Superior temporal gyrus (tissue), 1 donor: ENCODE measurements around the gene RPS6KA2.
"Not testable (repeated sequence)": the region's sequence is repeated elsewhere in the genome, so short reads cannot be mapped to it uniquely, and the experiment has no call there.

Source experiments
- DNase-seq: peaks from one replicate; pipeline ENCODE4 v3.0.0-alpha.2; 2016; ENCODE audit errors: extremely low spot score

RPS6KA2 gene

DNA sequence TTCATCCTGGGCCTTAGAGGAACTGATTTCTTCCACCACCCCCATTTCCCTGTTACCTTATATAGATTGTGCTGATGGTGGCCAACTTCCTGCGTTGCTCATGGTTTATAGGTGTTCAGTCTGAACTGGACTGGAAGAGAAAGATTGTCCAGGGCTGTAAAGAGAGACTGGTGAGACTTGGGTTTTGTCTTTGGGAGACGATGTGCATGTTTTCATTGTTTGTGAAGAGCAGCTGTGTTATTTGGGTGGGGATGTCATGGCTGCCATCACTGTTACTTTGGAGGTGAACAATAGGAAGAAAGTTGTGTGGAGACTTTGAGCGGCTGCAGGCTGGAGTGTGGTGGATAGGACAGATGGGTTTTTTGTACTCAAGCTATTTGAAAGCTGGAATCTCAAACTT is 228.7 kb downstream of the RPS6KA2 start:
- DNase-seq: no peak

GRCh38 chr6:166397849-166398248 is 229.2 kb downstream of the RPS6KA2 start:
- no peak for DNase-seq

DNA sequence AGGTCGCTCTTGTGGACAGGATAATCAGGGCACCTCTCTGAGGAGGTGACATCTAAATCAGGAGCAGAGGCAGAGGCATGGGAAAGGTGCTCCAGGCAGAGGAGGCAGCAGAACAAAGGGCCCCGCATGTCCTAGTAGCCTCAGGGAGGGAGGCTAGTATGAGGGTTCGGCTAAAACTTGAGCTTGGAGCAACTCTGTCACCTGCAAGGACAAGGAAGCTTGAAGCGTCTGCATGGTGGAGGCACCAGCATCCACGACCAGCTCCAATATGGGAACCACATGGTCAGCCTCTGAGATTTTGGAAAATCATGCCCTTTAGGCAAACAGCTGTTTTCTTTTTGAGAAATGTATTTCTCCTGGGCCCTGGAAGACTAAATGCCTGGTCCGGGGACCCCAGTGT is 231.3 kb downstream of the RPS6KA2 start:
- no peak for DNase-seq

DNA sequence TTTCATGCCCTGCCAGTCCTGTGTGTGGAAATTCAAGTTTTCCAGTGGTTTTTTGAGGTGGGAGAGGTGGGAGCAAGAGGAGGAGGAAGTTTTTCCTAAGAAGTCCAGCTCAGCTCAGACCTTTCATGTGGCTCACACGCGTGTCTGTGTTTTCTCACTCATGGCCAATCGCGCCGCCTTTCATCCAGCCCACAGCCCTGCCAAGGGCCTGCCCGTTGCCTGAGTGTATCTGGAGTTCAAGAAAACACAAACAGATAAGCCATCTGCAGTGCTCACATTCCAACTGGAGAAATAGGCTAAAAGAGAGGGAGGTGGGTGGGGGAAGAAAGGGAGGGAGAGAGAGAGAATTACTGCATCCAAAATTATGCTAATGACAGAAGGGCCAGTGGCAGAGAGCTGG is 231.7 kb downstream of the RPS6KA2 start:
- no peak for DNase-seq

DNA sequence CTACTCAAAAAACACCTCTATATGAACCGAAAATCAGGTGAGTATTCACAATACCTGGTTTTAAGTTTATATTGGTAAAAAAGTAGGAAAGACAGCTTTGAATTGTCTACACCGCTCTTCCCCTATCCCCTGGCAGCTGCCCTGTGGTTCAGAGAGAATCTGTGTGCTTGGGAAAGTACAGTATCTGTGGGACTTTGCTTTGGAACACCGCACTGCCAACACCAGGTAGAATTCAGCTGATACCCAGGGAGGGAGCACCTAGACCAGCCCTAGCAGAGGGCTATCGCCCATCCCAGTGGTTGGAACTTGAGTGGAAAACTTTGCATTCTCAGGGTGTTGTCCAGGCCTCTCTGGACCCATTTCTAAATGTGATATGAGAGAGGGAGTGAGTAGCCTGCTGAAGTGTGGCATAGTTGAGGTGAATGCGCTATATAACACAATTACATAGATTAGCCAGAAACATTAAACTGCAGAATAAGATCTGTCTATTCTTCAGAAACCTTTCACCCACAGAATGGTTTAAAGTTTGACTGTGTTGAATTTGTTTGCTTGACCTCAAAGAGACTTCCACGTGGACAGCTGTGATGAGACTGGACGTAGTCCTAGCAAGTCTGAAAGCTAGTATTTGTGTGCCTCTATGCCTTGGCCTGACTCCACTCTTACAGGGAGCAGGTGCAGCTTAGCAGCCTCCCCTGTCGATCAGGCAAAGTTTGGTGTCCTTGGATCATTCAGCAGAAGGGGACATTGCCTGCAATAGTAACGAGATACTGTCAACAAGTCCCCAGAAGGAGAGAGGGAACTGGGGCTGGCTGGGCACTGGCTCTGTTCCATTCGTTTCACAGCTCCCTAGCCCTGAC is 232.8 kb downstream of the RPS6KA2 start:
- no peak for DNase-seq

DNA sequence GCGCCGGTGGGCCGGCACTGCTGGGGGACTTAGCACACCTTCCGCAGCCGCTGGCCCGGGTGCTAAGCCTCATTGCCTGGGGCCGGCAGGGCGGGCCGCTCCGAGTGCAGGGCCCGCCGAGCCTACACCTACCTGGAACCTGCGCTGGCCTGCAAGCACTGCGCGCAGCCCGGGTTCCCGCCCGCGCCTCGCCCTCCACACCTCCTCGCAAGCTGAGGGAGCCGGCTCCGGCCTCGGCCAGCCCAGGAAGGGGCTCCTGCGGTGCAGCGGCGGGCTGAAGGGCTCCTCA is 233.6 kb downstream of the RPS6KA2 start:
- no peak for DNase-seq

DNA sequence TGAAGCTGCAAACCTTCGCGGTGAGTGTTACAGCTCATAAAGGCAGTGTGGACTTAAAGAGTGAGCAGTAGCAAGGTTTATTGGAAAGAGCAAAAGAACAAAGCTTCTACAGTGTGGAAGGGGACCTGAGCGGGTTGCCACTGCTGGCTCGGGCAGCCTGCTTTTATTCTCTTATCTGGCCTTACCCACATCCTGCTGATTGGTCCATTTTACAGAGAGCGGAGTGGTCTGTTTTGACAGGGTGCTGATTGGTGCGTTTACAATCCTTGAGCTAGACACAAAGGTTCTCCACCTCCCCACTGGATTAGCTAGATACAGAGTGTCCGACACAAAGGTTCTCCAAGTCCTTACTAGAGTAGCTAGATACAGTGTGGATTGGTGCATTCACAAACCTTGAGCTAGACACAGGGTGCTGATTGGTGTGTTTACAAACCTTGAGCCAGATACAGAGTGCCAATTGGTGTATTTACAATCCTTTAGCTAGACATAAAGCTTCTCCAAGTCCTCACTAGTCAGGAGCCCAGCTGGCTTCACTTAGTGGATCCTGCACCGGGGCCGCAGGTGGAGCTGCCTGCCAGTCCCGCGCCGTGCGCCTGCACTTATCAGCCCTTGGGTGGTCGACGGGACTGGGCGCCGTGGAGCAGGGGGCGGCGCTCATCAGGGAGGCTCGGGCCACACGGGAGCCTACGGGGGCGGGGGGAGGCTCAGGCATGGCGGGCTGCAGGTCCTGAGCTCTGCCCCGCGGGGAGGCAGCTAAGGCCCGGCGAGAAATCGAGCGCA is 234.1 kb downstream of the RPS6KA2 start:
- not testable (repeated sequence) for DNase-seq

DNA sequence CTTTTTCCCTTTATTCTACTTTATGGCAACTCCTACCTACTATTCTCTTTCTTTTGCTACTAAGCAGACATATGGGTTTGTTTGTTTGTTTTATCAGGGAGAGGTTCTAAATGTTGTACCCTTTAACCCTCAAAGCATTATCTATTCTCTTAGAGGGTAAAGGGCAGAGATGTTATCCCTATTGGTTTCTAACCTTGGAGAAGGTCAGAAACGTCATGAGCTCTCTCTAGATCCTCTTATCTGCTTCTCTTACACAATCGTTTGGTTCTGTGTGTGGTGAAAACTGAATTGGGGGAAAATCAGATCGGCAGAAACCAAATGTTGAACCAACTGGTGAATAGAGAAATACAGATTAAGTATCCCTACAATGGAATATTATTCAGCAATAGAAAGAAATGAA is 237.9 kb downstream of the RPS6KA2 start:
- no peak for DNase-seq

DNA sequence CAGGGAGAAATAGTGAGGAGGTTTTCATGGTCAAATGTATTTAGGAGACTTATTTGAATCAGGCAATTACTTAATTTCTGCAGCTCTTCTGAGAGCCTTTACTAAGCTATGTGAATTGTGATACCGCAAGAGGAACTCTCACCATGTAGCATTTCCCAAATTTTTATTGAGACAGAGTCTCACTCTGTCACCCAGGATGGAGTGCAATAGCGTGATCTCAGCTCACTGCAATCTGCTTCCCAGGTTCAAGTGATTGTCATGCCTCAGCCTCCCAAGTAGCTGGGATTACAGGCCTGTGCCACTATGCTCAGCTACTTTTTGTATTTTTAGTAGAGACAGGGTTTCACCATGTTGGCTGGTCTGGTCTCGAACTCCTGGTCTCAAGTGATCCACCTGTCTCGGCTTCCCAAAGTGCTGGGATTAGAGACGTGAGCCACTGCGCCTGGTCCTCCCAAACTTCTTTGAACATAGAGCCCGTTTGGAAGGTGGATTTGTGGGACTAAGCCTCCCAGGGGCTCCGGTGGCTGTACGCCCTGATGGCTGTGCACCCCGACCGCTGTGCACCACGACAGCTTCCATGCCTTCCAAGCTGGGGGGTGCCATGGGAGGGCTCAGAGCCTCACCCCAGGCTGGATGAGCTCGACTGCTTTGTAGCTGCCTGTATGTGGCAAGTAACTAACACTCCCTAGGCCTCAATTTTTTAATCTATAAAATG is 238.6 kb downstream of the RPS6KA2 start:
- DNase-seq: no peak

GRCh38 chr6:166387642-166388289 is 239.3 kb downstream of the RPS6KA2 start:
- no peak for DNase-seq

DNA sequence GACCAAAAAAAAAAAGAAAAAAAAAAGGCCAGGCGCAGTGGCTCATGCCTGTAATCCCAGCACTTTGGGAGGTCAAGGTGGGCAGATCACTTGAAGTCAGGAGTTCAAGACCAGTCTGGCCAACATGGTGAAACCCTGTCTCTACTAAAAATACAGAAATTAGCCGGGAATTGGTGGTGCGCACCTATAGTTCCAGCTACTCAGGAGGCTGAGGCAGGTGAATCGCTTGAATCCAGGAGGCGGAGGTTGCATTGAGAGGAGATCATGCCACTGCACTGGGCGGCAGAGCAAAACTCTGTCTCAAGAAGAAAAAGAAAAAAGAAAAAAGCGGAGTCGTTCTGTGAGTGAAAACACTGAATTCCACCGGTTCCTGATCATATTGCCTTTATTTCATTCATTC is 240.0 kb downstream of the RPS6KA2 start:
- DNase-seq: not testable (repeated sequence)

DNA sequence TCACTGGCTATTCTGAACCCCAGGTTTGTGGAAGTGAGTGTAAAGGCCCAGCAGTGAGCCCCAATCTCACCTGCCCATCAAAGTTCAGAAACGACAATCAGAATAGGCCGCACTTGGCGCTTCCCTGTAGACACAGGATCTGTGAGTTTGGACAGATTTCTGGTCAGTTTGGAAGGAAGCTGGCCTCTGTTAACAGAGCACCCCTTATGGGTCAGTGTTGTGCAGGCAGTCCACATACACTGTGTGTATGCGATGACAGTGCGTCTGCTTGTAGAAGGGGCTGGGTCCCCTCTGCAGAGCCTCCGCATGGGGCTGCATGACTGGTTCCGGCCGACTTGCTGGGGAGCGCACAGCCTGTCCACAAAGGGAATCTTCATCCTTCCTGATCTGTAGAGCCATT is 240.9 kb downstream of the RPS6KA2 start:
- no peak for DNase-seq

DNA sequence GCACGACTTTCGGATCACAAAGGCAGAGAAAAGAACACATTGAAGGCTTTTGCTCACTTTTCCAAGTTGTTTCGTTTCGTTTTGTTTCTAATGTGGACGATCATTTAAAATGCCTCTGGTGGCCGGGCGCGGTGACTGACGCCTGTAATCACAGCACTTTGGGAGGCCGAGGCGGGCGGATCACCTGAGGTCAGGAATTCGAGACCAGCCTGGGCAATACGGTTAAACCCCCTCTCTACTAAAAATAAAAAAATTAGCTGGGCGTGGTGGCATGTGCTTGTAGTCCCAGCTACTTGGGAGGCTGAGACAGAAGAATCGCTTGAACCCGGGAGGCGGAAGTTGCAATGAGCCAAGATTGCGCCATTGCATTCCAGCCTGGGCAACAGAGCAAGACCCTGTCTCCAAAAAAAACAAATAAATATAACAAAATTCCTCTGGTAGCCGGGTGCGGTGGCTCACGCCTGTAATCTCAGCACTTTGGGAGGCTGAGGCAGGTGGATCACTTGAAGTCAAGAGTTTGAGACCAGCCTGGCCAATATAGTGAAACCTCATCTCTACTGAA is 243.2 kb downstream of the RPS6KA2 start:
- not testable (repeated sequence) for DNase-seq

DNA sequence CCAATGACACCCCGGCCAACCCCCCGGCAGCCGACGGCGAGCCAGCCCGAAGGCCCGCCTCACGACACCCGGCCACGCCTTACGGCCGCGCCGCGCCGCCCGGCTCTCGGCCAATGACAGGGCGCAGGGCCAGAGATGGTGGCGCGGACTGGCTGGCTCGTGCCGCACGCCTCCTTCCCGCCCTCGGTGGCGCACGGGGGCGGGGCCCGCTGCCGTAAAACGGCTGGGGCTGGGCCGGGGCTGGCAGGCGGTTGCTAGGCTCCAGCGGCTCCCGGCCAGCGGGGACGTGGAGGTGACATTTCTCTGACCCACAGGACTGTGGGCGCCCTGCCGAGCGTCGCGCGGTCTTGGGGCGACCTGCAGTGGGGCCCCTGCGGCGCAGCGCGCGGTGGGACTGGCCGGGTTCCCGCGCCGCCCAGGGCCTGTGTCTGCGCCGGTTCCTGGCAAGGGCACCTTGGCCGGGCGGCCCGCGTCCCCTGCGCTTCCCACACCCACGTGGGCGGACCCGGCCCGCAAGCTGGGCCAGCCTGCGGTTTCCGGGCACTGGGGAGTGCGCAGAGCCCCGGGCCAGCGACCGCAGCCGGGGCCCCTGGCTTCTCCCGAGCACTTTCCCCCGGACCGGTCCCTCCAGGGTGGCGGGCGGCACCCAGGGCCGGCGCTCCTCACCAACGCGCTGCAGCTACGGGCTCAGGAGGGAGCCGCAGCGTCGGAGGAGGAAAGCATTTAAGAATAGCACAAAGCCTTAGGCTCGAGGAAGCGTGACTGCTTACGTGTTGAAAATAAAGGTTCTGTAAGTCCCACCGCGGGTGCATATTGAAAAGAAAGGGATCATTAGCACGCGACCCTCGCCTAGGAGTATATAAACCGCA is 243.9 kb downstream of the RPS6KA2 start, which contains the start of gene MPC1:
TSS of gene MPC1 (minus strand) at position 8 of the 869 bp plus-strand sequence. CDS start 64 bp downstream, outside the sequence.
- DNase-seq: peak; percentile 95

DNA sequence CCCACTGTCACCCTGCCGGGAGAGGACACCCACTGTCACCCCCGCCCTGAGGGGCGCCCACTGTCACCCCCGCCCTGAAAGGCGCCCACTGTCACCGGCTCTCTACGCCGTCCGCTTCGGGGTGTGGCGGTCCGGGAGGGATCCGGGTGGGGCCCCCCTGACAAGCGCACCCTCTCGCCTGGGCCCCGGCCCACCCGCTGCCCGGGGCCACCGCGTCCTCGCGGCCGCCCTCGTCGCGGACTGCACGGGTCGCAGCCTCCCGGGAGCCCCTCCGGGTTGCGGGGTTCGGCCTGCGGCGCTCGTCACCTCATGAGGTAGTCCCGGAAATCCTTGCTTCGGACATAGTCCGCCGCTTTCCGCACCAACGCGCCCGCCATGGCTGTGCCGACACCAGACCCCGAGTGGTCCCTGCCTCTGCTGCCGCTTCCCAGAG is 244.5 kb downstream of the RPS6KA2 start:
- DNase-seq: no peak

DNA sequence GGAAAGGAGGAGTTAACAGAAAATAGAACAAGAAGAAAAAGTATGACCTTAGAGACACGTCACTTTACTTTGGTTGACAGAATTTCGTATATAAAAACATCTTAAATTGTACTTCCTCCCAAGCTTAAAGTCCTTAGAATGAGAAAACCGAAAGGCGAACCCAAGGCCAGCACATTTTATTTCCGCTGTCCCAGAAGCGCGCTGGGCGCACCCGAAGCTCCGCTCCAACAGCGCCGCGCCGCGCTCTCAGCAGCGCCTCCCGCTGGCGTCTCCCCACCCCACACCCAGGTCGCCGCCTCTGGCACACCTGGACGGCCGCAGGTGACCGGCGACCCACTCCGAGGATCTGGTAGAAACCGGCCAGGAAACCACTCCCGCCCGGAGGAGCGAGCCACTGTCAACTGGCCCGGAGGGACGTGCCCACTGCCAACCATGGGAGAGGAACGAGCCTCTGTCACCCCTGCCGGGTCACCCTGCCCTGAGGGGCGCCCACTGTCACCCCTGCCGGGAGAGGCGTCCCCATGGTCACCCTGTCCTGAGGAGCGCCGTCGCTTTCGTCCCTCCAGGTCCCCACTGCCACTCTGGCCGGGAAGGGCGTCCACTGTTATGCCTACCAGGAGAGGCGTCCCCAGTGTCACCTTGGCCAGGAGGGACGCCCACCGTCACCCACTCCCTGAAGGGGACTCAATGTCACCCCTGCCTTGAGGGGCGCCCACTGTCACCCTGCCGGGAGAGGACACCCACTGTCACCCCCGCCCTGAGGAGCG is 245.1 kb downstream of the RPS6KA2 start:
- peak; percentile 65 for DNase-seq

- no peak for DNase-seq
Measured at GRCh38 chr6:166381381-166381732, 245.7 kb downstream of the RPS6KA2 start.

- DNase-seq: no peak
Measured at GRCh38 chr6:166379800-166380199, 247.3 kb downstream of the RPS6KA2 start.

DNA sequence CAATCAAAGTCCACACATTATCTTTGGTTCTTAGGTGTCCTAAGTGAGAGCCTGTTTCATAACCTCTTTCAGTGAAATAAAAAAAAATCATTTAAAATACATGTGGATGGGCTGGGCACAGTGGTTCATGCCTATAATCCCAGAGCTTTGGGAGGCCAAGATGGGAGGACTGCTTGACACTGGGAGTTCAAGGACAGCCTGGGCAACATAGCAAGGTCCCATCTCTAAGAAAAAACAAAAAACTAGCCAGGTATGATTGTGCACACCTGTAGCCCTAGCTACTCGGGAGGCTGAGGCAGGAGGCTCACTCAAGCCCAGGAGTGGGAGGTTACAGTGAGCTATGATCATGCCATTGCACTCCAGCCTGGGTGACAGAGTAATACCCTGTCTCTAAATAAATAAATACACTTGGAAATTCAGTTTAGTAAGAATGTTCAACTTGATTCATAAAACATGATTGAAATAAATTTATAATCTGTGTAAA is 247.9 kb downstream of the RPS6KA2 start:
- no peak for DNase-seq

DNA sequence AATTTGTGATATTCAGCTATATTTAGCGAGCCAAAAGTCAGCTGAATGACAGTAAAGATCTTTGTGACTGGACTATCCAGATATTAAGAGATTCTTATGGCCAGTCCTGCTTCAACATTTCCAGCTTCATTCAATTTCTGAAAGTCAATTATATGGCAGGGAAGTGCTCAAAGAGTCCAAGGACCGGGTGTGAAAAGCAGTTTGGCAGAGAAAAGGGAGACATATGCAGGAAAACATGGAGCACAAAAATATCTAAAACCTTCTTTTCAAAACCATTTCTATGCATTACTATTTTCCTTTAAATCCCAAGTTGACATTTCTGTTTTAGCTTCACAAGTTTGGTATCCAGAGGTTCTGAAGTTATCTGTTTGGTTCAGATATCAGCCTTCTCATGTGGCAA is 249.3 kb downstream of the RPS6KA2 start:
- DNase-seq: no peak
